Neural cell (in vitro differentiated cells): Measurements from ENCODE around the gene C6orf120. TPM values are rescaled to one million over a fixed set of nuclear protein-coding genes. Genes with fewer than 3 reads are reported as not detected.

Source experiments
- H2AFZ ChIP-seq: fragments of 200-600, 300-800 bp; sonication (generic), shearing (Covaris generic); 2 replicates; pipeline ENCODE4 v1.6.0; 2014; ENCODE audit warnings: low read depth, mild to moderate bottlenecking, antibody characterized with exemption, low read length, moderate library complexity
- H3F3A ChIP-seq: fragments of 200-600 bp; shearing (Covaris generic); 2 replicates; pipeline ENCODE4 v1.6.1; 2016; ENCODE audit warnings: mild to moderate bottlenecking, moderate library complexity, mixed read lengths, antibody characterized with exemption, low read length; ENCODE audit not compliant: insufficient read depth, poor library complexity, severe bottlenecking
- H3K27ac ChIP-seq: fragments of 200-600, 300-800 bp; sonication (generic), shearing (Covaris generic); 2 replicates; pipeline ENCODE4 v1.5.1; 2014; ENCODE audit warnings: mild to moderate bottlenecking, low read length, moderate library complexity
- H3K27me3 ChIP-seq: fragments of 300-800, 200-600 bp; sonication (generic), shearing (Covaris generic); 2 replicates; pipeline ENCODE4 v1.6.0; 2014; ENCODE audit warnings: mild to moderate bottlenecking, low read depth, low read length, moderate library complexity; ENCODE audit not compliant: insufficient read depth
- H3K36me3 ChIP-seq: fragments of 300-800, 200-600 bp; sonication (generic), shearing (Covaris generic); 2 replicates; pipeline ENCODE4 v1.5.1; 2014; ENCODE audit warnings: mild to moderate bottlenecking, antibody characterized with exemption, low read length, moderate library complexity; ENCODE audit not compliant: insufficient read depth
- H3K4me2 ChIP-seq: fragments of 300-800, 200-600 bp; sonication (generic), shearing (Covaris generic); 2 replicates; pipeline ENCODE4 v1.6.0; 2014; ENCODE audit warnings: mild to moderate bottlenecking, low read length
- H3K4me3 ChIP-seq: fragments of 300-800, 200-600 bp; sonication (generic), shearing (Covaris generic); 2 replicates; pipeline ENCODE4 v1.5.1; 2014; ENCODE audit warnings: mild to moderate bottlenecking, low read length, moderate library complexity
- H3K79me2 ChIP-seq: fragments of 200-600 bp; shearing (Covaris generic); replicated peaks from 2 replicates; pipeline ENCODE4 v1.6.0; 2014; ENCODE audit warnings: mild to moderate bottlenecking, low read length, moderate library complexity; ENCODE audit not compliant: insufficient read depth
- H3K9ac ChIP-seq: fragments of 300-800, 200-600 bp; sonication (generic), shearing (Covaris generic); 2 replicates; pipeline ENCODE4 v1.6.1; 2016; ENCODE audit warnings: mild to moderate bottlenecking, low read length, mixed read lengths
- H3K9me2 ChIP-seq: fragments of 200-600 bp; shearing (Covaris generic); 2 replicates; pipeline ENCODE4 v1.6.1; 2016; ENCODE audit warnings: mild to moderate bottlenecking, low read length, mixed read lengths; ENCODE audit not compliant: insufficient read depth
- H3K9me3 ChIP-seq: fragments of 200-600, 300-800 bp; sonication (generic), shearing (Covaris generic); 2 replicates; pipeline ENCODE4 v1.6.1; 2016; ENCODE audit warnings: mild to moderate bottlenecking, mixed run types, low read length, moderate library complexity, mixed read lengths
- H4K20me1 ChIP-seq: fragments of 200-600 bp; shearing (Covaris generic); 2 replicates; pipeline ENCODE4 v1.6.1; 2016; ENCODE audit warnings: mild to moderate bottlenecking, mixed run types; ENCODE audit not compliant: insufficient read depth
- CTCF ChIP-seq: fragments of 450-650 bp; IDR thresholded peaks from 2 replicates; pipeline ENCODE4 v1.5.1; 2014; ENCODE audit warnings: antibody characterized with exemption, mild to moderate bottlenecking, moderate library complexity; ENCODE audit not compliant: poor library complexity, severe bottlenecking
- EP300 ChIP-seq: fragments of 450-650 bp; conservative IDR thresholded peaks from 2 replicates; pipeline ENCODE4 v1.6.1; 2014; ENCODE audit warnings: antibody characterized with exemption, mild to moderate bottlenecking, moderate library complexity; ENCODE audit not compliant: poor library complexity, severe bottlenecking
- EZH2 ChIP-seq: fragments of 200-600, 300-800 bp; shearing (Covaris generic), sonication (generic); IDR thresholded peaks from 2 replicates; pipeline ENCODE4 v1.6.1; 2014; ENCODE audit warnings: antibody characterized with exemption, low read length, borderline replicate concordance, mild to moderate bottlenecking; ENCODE audit not compliant: insufficient read depth, poor library complexity, severe bottlenecking
- MXI1 ChIP-seq: fragments of 450-650 bp; conservative IDR thresholded peaks from 2 replicates; pipeline ENCODE4 v1.6.1; 2014; ENCODE audit warnings: antibody characterized with exemption, mild to moderate bottlenecking; ENCODE audit not compliant: poor library complexity, severe bottlenecking
- POLR2AphosphoS5 ChIP-seq: IDR thresholded peaks from 2 replicates; pipeline ENCODE4 v1.6.1; 2012
- RAD21 ChIP-seq: fragments of 450-650 bp; conservative IDR thresholded peaks from 2 replicates; pipeline ENCODE4 v1.6.1; 2014; ENCODE audit warnings: antibody characterized with exemption, mild to moderate bottlenecking, moderate library complexity
- REST ChIP-seq: IDR thresholded peaks from 2 replicates; pipeline ENCODE4 v1.6.1; 2012; ENCODE audit warnings: borderline replicate concordance
- SMC3 ChIP-seq: fragments of 450-650 bp; conservative IDR thresholded peaks from 2 replicates; pipeline ENCODE4 v1.6.1; 2014; ENCODE audit warnings: antibody characterized with exemption, mild to moderate bottlenecking, moderate library complexity; ENCODE audit not compliant: poor library complexity
- TAF1 ChIP-seq: IDR thresholded peaks from 2 replicates; pipeline ENCODE4 v1.6.1; 2012; ENCODE audit warnings: low read depth
- polyA plus RNA-seq: library from polyadenylated mRNA; depleted of rRNA; stranded (reverse); fragments of >200 nt; gene quantifications from 2 replicates; pipeline ENCODE4 v1.2.3, GENCODE V29; 2014

The C6orf120 gene
- polyA plus RNA-seq, 1 donor from 2014 or later: 17.8 TPM

DNA sequence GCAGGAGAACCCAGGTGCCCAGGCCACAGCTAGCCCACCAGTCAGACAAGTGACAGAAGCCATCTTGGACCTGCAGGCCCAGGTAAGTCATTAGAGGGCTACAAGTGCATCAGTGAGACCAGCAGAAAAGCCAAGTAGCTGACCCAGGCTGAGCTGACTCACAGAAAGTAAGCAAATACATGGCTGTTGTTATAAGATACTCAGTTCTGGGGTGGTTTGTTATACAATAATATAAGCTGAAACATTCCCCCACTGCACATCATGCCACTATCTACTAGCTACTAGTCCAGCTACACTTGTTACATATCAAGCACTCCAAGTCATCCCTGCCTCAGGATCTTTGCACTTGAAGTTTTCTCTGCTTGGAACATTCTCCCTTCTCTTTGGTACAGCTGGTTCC, 39.4 kb downstream of the C6orf120 start:
- Histone ChIP-seq H4K20me1 (no peaks in the 10 kb centered on the region), H3K9me3 (no peaks in the 10 kb centered on the region)

DNA sequence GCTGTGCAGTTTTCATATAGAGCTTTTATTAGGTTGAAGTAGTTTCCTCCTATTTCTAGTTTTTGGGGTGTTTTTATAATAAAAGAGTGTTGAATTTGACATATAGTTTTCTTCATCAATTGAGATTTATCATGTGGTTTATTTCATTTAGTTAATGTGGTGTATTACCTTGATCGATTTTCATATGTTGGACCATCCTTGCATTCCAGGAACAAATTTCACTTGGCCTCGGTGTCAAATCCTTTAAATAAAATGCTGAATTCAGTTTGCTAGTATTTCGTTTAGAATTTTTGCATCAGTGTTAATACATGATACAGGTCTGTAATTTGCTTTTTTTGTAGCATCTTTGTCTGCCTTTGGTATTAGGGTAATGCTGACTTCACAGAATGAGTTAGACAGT, 43.5 kb downstream of the C6orf120 start:
- Histone ChIP-seq H3K79me2 (peaks cover 5% of the 10 kb centered on the region), H3K27ac (no peak overlapping the region), H3K4me2 (no peak overlapping the region), H4K20me1 (no peaks in the 10 kb centered on the region), H3F3A (no peaks in the 10 kb centered on the region), H3K4me3 (no peak overlapping the region), H3K9ac (no peak overlapping the region), H3K9me2 (no peaks in the 10 kb centered on the region), H3K36me3 (no peaks in the 10 kb centered on the region), H2AFZ (no peak overlapping the region), H3K27me3 (no peaks in the 10 kb centered on the region), H3K9me3 (no peaks in the 10 kb centered on the region)
- no peak for TF ChIP-seq MXI1
- no peak for TF ChIP-seq SMC3
- no peak for TF ChIP-seq CTCF
- TF ChIP-seq REST: no peak
- no peak for TF ChIP-seq POLR2AphosphoS5
- no peak for TF ChIP-seq TAF1
- no peak for TF ChIP-seq RAD21

More for the DNA sequence above, 39.4 kb downstream of the C6orf120 start:
- Histone ChIP-seq H2AFZ (no peak overlapping the region), H3F3A (no peaks in the 10 kb centered on the region), H3K4me3 (no peak overlapping the region), H3K4me2 (no peak overlapping the region), H3K27ac (no peak overlapping the region), H3K36me3 (no peaks in the 10 kb centered on the region), H3K79me2 (no peaks in the 10 kb centered on the region), H3K27me3 (no peaks in the 10 kb centered on the region), H3K9ac (no peak overlapping the region), H3K9me2 (no peaks in the 10 kb centered on the region)
- TF ChIP-seq EZH2 (no peak), POLR2AphosphoS5 (no peak), TAF1 (no peak), SMC3 (no peak), MXI1 (no peak), EP300 (no peak), RAD21 (no peak), REST (no peak), CTCF (no peak)
